GM18519 (cell line): ENCODE results near the gene ELK4.

ENCODE experiments used
- ATAC-seq: cut with Tn5 transposase; IDR thresholded peaks from one replicate; pipeline ENCODE4 v1.9.1; 2021; ENCODE audit warnings: mild to moderate bottlenecking, moderate library complexity; ENCODE audit not compliant: unreplicated experiment, low FRiP score

ELK4 gene

DNA sequence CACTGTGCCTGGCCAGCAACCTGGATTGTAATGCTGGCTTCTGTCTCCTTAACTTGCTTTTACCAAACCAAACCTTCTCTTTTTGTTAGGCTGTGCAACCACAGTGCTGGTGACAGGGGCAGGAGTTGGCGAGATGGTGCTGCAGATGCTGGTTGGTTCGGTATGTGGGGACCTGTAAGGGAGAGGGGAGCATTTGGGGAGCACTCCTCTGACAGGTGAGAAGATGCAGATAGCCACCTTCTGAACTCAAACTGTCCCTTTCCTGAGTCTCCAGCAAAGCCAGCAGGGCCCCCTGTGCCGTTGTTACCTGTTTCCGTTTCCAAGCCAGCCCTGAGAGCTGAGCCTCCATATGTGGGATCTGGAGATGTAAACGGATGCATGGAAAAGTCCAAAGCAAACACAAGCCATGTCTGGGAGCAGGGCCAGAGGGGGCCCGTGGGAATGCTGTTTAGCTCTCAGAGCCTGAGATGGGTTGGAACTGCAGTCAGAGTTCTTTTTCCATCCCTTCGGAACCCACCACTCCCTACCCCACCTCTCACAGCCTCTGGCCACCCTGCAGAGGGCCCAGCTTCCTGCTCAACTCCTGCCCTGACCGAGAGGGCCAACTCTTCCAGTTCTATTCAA, 34.0 kb downstream of the ELK4 start:
- no peak for ATAC-seq

DNA sequence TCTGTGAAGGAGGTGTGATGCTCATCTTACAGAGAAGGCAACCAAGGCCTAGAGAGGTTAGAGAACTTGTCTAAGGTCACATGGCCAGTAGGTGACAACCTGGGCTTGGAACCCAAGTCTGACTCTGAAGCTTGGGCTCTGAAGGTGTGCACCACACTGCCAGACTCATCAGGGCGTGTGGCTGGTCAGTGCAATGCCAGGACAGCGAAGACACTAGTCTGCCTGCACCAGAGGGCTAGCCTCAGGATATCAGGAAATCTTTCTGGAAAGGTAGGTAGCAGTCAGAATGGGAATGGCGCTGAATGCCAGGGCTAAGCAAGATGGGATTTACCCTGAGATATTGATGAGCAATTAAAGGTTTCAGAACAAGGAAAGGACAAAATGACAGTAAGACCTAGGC, 34.9 kb downstream of the ELK4 start:
- no peak for ATAC-seq

DNA sequence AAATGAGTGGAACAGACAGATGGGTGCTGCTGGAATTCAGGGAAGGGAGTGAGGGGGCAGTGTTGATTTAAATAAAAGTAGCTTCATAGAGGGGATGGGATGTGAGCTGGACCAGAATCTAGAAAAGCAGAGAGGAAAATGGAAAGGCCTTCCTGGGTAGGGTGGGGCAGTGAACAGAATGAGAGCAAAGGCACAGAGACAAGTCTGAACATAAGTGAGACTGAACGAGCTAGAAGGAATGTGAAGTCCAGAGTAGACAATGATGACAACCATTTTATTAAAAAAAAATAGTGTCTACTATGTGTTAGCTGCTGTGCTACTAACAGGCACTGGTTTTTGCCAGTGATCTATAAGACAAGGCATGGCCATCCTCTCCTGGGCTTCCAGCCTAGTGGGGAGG, 36.0 kb downstream of the ELK4 start:
- no peak for ATAC-seq

DNA sequence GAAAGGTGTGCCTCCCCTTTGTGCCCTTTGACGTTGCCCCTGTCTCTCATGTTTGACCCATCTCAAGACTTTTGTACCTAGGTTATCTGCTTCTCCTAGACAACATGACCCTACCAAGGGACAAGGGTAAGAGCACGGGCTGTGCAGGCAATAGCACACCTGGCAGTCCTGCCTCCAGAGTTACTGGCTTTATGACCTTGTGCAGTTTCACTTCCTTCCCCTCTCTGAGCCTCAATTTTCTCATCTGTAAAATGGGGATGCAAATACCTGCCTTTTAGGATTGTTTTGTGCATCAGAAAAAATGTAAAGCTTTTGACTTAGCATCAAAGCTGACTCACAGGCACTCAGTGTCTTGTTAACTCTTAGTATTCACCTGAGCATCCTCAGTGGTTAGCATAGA, 36.4 kb downstream of the ELK4 start:
- no peak for ATAC-seq

DNA sequence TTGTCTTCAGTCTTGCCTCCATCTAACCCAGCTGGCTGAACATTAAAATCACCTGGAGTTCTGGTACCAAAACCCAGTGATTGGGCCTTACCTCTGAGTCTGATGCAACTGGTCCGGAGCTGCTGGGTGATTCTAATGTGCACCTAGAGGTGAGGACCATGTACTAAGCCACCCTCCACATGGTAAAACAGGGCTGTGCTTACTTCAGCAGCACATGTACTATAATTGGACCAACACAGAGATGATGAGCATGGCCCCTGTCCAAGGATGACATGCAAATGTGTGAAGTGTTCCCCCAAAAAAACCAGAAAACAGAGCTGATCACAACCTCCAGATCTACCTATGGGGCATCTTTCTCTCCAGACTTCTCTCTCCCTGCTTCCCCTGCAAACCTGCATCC, 37.0 kb downstream of the ELK4 start:
- no peak for ATAC-seq

DNA sequence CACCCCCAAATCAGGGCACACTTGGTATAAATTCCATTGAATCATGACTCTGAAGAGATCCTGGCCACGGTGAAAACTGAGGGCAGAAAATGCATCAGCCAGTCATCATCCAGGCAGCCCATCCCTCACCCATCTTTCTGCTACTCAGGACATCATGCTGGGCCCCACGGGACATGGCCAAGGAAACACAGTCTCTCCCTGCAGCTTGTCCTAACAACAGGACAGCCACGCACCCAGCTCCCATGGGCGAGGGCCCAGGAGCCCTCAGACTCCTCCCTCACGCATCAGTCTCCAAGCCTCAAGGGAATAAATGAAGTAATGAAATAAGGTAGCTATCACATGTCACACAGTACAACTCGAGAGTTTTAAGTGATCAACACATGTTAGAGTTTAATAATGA, 37.8 kb downstream of the ELK4 start:
- ATAC-seq, result no peak

DNA sequence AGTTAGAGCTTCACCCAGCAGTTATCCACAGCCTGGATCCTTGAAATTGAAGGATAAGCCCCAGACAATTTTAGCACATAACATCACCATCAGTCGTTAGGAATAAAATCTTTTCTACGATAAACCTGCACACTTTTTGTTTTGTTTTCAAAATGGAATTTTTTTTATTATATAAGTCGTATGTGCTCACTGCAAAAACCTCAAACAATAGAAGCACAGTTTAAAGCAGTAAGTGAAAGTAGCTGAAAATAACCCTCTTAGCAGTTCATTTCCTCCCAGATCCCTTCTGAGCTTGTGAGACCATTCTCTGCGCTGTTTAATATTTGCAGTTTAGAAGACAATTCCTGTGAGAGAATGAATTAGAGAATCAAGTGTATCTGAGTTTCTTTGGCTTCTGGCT, 38.3 kb downstream of the ELK4 start:
- ATAC-seq, result peak; percentile 40

DNA sequence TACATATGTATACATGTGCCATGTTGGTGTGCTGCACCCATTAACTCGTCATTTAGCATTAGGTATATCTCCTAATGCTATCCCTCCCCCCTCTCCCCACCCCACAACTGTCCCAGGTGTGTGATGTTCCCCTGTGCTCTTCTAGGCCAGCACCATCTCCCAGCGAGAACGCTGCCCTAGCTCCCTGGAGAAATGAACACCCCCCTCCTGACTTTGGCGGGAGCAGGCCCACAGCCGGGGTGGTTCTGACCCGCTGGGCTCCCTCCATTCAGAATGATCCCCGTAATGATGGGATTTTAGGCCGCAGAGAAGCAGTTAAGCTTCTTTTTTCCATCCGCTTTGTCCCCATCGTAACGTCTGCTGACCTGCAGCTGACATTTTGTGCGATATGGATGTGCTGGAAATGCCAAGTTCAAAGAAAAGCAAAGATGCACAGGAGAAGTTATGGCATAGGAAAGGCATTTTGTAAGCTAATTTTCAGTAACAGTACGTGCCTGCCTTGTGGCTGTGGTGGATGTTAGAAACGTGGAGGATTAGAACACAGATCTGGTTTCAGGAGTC, 39.3 kb downstream of the ELK4 start:
- ATAC-seq, result no peak

DNA sequence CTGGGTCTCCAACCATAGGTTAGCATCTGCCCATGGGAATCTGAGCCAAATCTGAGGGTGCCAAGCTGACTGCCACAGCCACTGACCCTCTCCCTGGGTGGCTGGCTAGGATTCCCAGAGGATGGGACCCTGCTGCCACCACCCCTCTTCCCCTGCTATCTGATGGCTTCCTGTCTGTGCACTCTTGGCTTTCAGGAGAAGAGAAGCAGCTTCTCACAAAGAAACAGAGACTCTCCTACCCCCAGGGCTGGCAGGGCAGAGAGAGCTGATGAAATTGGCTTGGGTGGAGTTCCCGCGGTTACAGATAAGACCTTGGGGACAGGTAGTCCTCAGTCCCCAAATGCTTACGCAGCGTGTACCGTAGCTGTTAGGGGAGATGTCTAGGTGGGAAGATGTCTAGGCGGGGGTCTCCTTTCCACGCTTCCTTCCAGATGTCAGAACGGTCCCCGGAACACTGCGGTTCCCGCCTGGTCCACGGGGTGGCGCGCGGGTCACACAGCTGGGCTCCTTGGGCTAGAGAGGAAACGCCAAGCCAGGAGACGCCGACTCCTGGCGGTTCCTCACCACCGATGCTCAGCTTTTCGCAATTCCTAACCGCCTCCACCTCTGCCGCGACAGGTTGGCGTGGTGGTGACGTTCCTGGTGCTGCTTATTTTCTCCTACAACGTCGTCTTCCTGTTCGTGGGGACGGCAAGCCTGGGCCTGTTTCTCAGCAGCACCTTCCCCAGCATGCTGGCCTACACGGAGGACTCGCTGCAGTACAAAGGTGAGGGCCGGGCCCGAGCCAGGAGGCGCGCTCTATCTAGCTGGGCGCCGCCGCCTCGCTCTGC, 40.1 kb downstream of the ELK4 start:
- no peak for ATAC-seq

DNA sequence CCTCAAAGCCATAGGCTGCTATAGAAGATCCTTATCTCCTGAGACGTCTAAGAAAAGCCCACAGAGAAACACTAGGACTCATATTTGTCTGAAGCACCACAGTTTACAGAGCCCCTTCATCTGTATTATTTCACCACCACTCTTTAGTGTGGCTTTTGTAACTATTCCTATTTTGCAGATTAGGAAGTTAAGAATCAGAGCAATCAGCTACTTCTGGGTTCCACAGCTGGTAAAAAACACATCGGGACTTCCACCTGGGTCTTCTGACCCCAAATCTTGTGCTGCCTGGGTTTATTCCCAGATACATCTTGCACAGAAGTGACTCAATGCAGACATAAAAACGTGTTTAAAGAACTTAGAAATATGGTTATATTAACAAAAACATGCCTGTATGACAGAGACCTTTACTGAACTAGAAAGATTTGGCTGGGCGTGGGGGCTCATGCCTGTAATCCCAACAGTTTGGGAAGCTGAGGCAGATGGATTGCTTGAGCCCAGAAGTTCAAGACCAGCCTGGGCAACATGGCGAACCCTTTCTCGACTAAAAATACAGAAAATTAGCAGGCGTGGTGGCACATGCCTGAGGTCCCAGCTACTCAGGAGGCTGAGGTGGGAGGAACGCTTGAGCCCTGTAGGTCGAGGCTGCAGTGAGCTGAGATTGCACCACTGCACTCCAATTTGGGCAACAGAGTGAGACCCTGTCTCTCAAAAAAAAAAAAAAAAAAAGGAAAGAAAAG, 40.9 kb downstream of the ELK4 start:
- no peak for ATAC-seq

DNA sequence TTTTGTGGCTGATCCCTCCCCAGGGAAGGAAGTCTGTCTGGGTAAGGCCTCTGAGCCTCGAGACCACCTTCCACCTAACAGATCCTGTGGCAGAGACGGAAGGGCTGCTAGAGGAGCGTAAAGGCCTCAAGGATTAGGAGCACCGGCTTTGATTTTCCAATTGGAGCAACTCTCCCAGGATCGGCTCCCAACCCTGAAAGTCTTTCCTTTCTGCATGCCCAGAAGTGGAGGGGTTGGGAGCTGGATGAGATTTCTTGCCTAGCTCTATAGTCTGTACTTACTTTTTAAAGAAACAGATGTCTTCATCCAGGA, 41.4 kb downstream of the ELK4 start:
- no peak for ATAC-seq

DNA sequence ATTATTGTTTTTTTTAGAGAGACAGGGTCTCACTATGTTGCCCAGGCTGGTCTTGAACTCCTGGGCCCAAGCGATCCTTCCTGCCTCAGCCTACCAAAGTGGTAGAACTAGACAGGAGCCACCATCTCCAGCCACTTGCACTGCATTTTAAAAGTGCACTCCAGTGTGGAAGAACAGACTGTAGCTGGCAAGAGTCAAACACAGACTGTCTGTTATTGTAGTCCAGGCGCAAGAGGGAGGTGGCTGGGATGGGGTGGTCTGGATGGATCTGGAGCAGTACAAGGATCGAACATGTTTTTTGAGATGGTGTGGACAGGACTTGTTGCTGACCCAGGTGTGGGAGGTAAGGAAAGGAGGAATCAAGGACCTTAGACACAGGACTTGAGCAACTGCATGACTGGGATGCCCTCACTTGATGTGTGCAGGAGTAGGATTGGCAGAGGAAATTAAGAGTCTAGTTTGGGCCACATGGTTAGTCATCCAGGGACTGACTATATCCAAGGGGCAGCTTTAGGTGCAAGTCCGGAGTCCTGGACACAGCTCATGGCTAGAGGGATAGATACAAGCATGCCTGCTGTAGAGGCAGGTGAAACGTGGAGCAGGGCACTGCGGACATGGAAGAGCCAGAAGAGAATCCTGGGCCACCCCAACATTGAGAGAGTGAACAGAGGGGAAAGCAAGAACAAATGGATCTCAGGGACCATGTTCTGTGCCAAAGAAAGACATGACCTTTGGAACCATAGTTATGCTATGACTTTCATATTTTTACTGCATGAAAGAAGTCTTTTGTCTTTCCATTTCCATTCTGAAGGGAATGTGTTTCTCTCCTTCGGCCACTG, 42.0 kb downstream of the ELK4 start:
- no peak for ATAC-seq

DNA sequence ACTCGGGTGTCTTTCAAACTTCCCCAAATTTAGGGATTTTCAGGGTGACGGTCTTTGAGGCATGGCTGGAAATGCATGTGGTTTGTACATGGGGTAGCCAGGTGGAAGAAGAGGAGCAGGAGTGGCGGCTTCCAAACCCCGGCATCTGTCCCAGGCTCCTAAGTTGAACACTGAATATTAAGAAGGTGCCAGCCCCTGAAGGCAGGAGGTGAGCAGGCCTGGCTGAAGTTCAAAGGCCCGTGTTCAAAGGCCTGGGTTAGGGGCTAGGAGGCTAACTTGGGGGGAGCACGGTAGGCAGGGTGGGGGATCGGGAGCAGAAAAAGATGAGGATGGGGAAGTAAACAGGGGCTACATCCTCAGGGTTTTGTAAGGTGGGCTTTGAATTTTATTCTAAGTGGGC, 42.8 kb downstream of the ELK4 start:
- no peak for ATAC-seq

DNA sequence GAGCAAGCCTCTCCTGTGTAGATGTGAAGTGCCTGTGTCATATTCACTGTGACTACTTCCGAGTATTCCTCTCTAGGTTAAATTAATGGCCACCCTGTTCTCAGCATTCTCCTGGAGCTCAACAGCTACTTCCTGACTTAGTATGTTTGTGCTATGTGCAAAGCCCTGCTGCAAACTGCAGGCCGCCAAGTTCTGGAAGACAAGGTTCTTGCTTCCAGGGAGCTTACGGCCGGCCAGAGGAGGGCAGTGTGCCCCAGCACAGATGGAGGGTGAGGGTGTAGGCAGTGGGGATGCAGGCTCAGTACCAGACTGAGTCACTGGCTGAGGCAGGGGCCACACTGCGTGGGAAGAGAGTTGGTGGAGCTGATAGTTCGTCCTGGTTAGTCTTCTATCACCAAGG, 43.2 kb downstream of the ELK4 start:
- no peak for ATAC-seq

DNA sequence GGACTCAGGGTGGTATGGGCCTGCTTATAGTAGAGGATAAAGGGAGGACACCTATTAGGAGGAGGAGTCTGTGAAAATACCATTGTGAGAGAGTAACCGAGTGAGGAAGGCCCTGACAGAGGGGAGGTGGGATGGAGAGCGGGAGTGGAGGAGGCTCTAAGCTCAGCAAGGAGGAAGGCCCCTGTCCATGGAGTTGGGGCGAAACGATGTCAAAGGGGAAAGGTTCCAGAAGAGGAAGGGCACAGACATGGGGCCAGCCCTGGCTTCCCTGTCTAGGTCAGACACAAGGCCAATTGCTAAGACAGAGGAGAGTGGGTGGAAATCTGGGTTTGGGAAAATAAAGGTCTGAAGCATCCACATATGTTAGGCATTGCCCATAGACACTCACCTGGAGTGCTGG, 44.2 kb downstream of the ELK4 start:
- ATAC-seq, result no peak

DNA sequence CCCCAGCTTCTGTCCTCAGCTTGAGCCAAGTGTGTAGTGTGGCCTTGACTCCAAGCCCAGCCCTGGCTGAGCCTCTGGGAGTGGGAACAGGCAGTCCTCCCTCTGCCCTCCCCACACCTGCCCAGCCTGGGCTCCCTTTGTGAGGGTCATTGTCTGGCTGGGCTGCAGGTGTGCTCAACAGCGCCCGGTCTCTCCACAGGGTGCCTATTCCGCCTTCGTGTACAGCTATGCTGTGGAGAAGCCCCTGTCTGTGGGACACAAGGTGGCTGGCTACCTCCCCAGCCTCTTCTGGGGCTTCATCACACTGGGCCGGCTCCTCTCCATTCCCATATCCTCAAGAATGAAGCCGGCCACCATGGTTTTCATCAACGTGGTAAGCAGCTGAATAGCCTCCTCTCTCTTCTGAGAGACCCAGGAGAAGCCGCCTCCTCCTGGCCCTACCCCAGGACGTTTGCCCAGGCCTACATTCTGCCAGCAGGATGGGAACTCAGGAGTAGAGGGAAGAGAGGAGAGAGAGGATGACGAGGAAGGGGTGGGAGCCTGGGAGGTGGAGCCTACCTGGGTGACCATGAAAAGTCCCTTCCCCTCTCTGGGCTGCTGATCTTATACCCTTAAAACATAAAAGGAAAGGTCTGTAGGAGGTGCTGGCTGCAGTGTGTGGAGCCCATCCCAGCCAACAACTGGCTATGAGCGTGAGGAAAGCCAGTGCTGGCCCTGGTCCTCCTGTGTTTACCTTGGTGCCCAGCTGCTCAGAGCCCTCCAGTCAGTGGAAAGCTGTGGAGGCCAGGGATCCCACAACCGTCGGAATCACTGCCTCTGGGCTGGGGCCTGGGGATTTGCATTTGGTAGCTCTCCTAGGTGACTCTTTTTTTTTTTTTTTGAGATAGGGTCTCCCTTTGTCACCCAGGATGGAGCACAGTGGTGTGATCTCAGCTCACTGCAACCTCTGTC, 45.7 kb downstream of the ELK4 start:
- ATAC-seq, result no peak

DNA sequence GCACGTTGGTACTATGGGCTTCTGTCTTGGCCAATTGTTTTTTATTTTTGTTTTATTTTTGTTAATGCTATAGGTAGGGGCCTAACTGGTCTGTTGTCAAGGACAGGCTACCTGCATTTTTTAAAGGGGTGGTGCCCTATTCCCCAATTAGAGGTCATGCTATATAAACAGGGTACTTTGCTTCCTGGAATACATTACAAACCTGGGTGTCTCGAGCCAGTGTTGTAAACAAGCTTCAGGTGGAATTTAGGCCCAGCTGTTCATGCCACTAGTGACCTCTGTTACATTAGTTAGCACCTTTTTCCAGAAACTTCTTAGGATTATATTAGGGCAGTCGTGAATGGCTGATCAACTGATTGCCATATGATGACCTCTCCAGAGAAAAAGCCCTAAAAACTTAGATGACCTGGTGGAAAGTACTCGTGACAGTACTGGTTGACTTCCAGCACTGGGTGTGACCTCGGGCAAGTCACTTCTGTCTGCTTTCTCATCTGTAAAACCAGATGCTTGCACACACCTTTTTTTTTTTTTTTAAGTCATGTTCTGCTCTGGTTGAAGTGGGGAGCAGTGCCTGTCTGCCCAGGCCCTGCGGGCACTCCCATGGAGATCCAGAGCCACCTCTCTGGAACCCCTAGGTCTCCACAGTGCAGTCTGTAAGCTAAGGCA, 46.5 kb downstream of the ELK4 start:
- ATAC-seq, result no peak

DNA sequence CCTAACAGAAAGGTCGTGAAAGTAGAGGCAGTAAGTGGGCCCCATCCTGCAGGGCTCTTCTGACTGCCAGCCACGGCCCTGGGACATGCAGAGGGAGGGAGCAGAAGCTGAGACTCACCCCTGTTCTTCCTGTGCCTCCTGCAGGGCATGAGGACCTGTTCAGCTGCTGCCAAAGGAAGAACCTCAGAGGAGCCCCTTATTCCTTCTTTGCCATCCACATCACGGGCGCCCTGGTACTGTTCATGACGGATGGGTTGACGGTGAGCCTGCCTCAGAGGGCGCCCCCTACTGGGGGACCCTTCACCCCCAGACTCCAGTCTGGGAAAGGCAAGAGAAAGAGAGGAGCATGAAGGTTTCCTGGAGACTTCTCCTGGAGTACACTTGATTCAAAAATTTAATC, 47.1 kb downstream of the ELK4 start:
- ATAC-seq, result no peak
